ENCODE data around the gene TRIM56.
"Not testable (repeated sequence)": the region's sequence is repeated elsewhere in the genome, so short reads cannot be mapped to it uniquely, and the experiment has no call there.

TRIM56 gene

GRCh38 chr7:101109368-101109767 is 24.1 kb downstream of the TRIM56 start:
- no peak overlapping the region for H3K4me3 ChIP-seq (ENCODE audit: low read depth, low read length)
- TF ChIP-seq MYC (IDR thresholded peaks at IDR 0.05; ENCODE audit: low read depth, low read length) = no peak
- no peak for TF ChIP-seq CTCF (IDR thresholded peaks at IDR 0.05; ENCODE audit: low read depth, low read length)
- no peak for TF ChIP-seq POLR2A (IDR thresholded peaks at IDR 0.05; ENCODE audit: extremely low read depth, insufficient read length)
- no peak for TF ChIP-seq MAX (IDR thresholded peaks at IDR 0.05; ENCODE audit: low read depth, low read length)
- DNase-seq (ENCODE audit: low read depth) = no peak

GRCh38 chr7:101111261-101111660 is 26.0 kb downstream of the TRIM56 start:
- H3K4me3 ChIP-seq (ENCODE audit: low read depth, low read length) = no peak overlapping the region
- no peak for DNase-seq (ENCODE audit: low read depth)
- TF ChIP-seq MAX (IDR thresholded peaks at IDR 0.05; ENCODE audit: low read depth, low read length) (no peak), POLR2A (IDR thresholded peaks at IDR 0.05; ENCODE audit: extremely low read depth, insufficient read length) (no peak), MYC (IDR thresholded peaks at IDR 0.05; ENCODE audit: low read depth, low read length) (no peak), CTCF (IDR thresholded peaks at IDR 0.05; ENCODE audit: low read depth, low read length) (no peak)

GRCh38 chr7:101112233-101112632 is 27.0 kb downstream of the TRIM56 start:
- TF ChIP-seq POLR2A (IDR thresholded peaks at IDR 0.05; ENCODE audit: extremely low read depth, insufficient read length) (no peak), CTCF (IDR thresholded peaks at IDR 0.05; ENCODE audit: low read depth, low read length) (no peak), MYC (IDR thresholded peaks at IDR 0.05; ENCODE audit: low read depth, low read length) (no peak), MAX (IDR thresholded peaks at IDR 0.05; ENCODE audit: low read depth, low read length) (no peak)
- no peak overlapping the region for H3K4me3 ChIP-seq (ENCODE audit: low read depth, low read length)
- DNase-seq (ENCODE audit: low read depth) = no peak

GRCh38 chr7:101113140-101113539 is 27.9 kb downstream of the TRIM56 start:
- DNase-seq (ENCODE audit: low read depth) = not testable (repeated sequence)

GRCh38 chr7:101113836-101114235 is 28.6 kb downstream of the TRIM56 start:
- no peak for DNase-seq (ENCODE audit: low read depth)

More at GRCh38 chr7:101113140-101113539, 27.9 kb downstream of the TRIM56 start:
- not testable (repeated sequence) for H3K4me3 ChIP-seq (ENCODE audit: low read depth, low read length)

GRCh38 chr7:101114492-101114891 is 29.2 kb downstream of the TRIM56 start:
- TF ChIP-seq MAX (IDR thresholded peaks at IDR 0.05; ENCODE audit: low read depth, low read length) = no peak
- TF ChIP-seq MYC (IDR thresholded peaks at IDR 0.05; ENCODE audit: low read depth, low read length) = no peak
- no peak for TF ChIP-seq POLR2A (IDR thresholded peaks at IDR 0.05; ENCODE audit: extremely low read depth, insufficient read length)
- TF ChIP-seq CTCF (IDR thresholded peaks at IDR 0.05; ENCODE audit: low read depth, low read length) = no peak
- no peak overlapping the region for H3K4me3 ChIP-seq (ENCODE audit: low read depth, low read length)
- DNase-seq (ENCODE audit: low read depth) = no peak

More at GRCh38 chr7:101113836-101114235, 28.6 kb downstream of the TRIM56 start:
- TF ChIP-seq MAX (IDR thresholded peaks at IDR 0.05; ENCODE audit: low read depth, low read length) = no peak
- TF ChIP-seq MYC (IDR thresholded peaks at IDR 0.05; ENCODE audit: low read depth, low read length) = no peak
- no peak for TF ChIP-seq CTCF (IDR thresholded peaks at IDR 0.05; ENCODE audit: low read depth, low read length)
- TF ChIP-seq POLR2A (IDR thresholded peaks at IDR 0.05; ENCODE audit: extremely low read depth, insufficient read length) = no peak
- no peak overlapping the region for H3K4me3 ChIP-seq (ENCODE audit: low read depth, low read length)
